NCI-H146 (cell line): Measurements from ENCODE around the gene SLC66A2.

Experiments used
- DNase-seq: peaks from one replicate; lab custom pipeline; 2025; lab: John Stamatoyannopoulos, UW

Gene SLC66A2

GRCh38 chr18:79937103-79937860 is 14.2 kb downstream of the SLC66A2 start:
- DNase-seq, result no peak

- no peak for DNase-seq
Observed at GRCh38 chr18:79936641-79937040, 14.8 kb downstream of the SLC66A2 start.

DNA sequence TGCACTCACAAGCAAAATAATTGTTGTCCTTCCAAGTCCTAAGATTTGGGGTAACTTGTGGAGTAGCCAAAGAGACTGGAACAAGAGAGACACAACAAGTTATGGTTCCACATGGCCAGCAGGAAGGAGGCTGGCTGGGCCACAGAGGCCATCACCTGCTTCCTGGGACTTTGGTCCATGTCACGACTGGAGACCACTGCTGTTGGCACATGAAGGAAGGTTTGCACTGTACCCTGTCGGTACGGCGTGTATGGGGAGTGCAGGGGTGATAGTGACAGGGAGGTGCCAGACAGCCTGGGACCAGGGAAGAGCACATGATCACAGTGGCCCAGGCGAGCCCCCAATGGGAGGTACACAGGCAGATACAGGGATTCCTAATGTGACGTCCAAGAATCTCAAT is 15.5 kb downstream of the SLC66A2 start:
- DNase-seq, result no peak

DNA sequence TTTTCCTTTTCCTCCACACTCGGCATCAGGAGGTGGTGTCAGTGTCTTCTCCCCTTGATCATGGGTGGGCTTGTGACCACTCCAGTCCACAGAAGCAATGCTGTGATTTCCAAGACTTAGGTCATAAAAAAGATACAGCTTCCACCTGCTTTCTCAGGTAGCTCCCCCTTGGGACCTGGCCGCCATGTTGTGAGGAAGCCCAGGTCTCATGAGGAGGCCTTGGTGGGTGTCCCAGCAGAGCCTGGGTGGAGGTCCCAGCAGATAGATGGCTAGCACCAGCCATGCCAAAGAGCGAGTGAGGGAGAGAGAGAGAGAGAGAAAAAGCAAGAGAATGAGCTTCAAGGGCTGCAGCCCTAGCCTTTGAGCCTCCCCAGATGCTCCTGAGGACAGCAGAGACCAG is 16.0 kb downstream of the SLC66A2 start:
- no peak for DNase-seq

DNA sequence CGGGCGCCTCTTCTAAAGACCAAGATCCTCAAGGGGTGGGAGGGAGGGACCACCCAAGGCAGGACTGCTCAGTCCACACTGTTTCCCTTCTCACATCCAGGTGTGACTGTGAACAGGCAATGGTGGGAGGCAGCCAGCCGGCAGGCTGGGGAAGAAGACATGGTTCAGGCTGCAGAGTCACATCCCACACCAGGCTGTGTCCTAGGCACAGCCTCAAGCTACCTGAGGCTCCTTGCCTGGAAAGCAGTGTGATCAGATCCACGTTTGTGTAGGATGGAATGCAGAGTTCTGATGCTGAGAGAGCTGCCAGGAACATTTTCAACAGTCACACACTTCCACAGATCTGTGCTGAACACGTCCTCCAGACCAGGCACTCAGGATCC is 16.4 kb downstream of the SLC66A2 start:
- DNase-seq, result no peak

- no peak for DNase-seq
Observed at GRCh38 chr18:79934311-79935097, 16.9 kb downstream of the SLC66A2 start.

DNA sequence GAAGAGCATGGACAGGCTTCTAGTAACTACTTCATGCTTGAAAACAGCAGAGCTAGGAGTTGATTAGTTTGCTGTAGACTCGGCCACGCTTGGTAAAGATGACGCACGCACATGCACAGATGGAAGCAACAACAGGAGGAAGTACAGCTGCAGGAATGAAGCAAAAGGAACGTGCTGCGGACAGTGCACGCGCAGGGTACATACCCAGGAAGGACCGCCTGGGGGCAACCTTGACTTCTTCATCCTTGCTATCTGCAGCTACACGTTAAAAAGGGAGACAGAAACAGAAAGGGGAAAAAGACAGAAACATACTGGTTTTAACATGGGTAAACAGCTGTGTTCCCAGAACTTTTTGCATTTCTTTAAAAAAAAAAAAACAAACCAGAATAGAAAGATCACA is 17.7 kb downstream of the SLC66A2 start:
- DNase-seq, result no peak

DNA sequence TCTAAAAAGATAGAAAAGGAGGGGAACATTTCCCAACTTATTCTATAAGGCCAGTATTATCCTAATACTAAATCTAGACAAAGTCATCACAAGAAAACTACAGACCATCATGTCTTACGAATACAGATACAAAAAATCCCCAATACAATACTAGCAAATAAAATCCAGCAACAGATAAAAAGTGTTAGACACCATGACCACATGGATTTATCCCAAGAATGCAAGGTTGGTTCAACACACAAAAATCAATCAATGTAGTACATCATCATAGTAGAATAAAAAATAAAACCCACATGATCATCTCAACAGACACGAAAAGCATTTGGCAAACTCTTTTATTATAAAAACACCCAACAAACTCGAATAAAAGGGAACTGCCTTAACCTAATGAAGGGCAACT is 18.5 kb downstream of the SLC66A2 start:
- DNase-seq, result no peak

DNA sequence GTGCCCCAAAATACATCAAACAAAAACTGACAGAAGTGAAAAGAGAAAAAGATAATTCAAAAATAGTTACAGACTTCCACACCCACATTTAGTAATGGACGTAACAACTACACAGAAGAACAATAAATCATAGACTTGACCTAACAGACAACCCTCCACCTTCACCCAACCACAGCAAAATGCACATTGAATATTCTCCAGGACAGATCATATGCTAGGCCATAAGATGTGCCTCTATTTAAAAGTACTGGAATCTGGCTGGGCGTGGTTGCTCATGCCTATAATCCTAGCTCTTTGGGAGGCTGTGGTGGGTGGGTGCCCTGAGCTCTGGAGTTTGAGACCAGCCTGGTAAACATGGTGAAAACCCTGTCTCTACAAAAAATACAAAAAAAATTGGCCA is 20.0 kb downstream of the SLC66A2 start:
- DNase-seq, result no peak

DNA sequence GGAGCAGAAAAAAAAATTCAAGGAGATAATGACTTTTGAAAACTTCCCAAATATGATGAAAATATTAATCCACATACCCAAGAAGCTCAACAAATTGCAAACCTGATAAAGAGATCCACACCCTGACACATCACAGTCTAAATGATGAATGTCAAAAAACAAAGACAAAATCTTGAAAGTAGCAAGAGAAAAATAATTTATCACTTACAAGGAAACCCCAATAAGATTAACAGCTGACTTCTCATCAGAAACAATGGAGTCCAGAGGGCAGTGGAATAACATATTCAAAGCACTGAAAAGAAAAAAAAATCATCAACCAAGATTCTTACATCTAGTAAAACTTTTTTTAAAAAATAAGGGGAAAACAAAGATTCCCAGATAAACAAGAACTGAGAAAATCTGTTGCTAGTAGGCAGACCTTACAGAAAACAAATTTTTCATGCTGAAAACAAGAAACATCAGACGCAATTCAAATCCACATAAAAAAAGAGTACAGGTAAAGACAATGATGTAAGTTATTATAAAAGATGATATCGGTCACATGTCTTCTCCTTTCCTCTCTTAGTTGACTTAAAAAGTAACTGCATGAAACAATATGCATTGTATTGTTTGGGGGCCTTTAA is 21.3 kb downstream of the SLC66A2 start:
- no peak for DNase-seq

GRCh38 chr18:79928563-79928960 is 22.9 kb downstream of the SLC66A2 start:
- DNase-seq, result no peak

DNA sequence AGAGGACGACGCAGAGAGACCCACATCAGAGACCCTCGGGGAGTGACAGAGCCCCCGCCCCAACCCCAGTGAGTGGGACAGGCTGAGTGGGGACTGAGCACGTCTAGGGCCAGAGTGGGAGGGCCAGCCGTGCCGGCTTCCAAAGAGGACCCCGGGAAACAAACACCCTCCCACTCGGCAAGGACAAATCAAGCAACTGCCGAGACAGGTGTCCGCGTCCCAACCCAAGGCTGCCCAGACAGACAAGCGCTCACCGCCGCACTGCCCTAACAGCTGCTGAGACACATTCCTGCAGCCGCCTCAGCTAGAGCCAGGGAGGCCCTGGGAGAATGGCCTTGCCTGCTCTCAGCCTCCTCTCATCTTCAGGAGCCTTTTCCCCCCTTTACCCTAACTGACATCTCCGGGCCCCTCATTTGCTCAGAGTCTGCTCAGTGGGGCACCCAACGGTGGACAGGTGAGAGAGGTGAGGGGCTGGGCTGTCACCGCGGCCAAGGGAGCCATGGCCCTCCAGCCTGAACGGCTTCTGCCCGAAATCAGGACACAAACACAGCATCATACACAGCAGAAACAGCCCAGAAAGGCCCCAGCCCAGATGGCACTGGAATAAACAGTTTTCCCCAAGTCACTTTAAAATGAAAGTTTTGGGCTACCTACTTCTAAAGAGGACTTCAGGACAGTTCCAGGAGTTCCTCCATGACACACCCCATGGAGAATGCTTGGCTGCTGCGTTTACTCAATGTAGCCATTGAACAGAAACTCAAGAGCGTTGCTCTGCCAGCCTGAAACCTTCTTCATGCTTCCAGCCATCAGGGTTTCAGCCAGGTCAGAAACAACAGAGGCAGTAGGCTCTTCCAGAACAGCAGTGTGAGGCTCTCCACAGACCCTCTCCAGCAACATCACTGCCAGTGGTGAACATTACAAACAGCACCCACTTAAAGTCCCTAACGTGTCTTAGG is 23.6 kb downstream of the SLC66A2 start:
- no peak for DNase-seq

DNA sequence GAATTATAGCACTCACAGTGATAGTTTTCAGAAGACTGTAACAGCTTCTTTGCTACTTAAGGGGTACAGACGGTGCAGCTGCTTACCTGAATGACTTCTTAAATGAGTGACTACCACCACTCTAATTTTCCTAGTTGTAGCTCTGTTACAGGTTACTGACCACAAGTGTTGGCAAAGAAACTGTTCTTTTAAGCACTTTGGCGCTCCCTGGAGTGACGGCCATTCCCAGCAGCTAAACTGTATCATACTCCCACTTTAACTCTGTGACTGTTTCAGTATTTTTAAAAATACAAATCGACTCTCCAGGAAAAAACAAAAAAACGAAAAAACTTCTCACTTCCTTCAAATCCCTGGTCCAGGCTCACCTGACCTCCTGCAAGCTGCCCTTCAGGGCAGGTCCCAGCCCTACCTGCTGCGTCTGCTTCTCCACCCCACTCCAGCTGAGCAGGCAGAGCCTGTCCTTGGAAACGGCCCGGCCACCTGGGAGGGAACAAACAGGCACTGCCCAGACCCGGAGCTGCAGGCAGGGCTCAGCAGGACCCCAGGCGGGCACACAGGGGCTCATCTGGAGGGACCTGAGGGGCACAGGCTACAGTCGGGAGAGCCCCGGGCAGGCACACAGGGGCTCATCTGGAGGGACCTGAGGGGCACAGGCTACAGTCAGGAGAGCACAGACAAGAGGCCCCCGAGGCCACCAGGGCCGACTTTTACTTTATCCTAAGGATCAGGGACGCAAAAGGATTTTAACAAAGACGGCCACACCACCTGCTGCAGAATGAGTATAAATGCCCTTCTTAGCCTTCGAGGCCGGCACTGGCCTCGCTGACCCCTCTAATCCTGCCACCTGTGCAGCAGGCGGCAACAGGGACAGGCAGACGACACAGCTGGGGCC is 24.5 kb downstream of the SLC66A2 start:
- DNase-seq, result no peak

GRCh38 chr18:79926306-79926705 is 25.1 kb downstream of the SLC66A2 start:
- no peak for DNase-seq

GRCh38 chr18:79924814-79925731 is 26.4 kb downstream of the SLC66A2 start:
- DNase-seq, result peak; percentile 42

DNA sequence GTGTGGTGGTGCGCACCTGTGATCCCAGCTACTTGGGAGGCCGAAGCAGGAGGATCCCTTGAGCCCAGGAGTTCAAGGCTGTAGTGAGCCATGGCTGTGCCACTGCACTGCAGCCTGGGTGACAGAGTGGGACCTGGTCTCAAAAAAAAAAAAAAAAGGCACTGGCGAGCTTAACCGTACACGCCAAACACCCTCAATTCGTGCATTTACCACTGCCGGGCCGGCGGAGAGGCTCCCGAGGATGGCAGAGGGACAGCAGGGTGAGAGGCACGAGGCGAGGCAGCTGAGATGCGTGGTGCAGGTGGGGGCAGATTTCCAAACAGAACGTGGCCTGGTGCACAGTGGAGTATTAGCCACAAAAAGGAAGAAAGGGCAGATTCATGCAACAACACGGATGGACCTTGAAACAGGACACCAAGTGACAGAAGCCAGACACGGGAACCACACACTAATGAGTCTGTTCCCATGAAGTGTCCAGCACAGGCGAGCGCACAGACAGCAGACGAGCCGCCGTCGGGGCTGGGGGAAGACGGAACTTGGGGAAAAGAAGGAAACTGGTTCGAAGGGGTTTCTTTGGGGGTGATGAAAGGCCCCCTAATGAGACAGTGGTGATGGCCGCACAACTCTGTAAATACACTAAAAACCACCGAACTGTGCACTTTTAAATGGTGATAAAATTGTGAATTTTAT is 27.4 kb downstream of the SLC66A2 start:
- no peak for DNase-seq

- DNase-seq, result no peak
Observed at GRCh38 chr18:79922971-79923411, 28.5 kb downstream of the SLC66A2 start.

DNA sequence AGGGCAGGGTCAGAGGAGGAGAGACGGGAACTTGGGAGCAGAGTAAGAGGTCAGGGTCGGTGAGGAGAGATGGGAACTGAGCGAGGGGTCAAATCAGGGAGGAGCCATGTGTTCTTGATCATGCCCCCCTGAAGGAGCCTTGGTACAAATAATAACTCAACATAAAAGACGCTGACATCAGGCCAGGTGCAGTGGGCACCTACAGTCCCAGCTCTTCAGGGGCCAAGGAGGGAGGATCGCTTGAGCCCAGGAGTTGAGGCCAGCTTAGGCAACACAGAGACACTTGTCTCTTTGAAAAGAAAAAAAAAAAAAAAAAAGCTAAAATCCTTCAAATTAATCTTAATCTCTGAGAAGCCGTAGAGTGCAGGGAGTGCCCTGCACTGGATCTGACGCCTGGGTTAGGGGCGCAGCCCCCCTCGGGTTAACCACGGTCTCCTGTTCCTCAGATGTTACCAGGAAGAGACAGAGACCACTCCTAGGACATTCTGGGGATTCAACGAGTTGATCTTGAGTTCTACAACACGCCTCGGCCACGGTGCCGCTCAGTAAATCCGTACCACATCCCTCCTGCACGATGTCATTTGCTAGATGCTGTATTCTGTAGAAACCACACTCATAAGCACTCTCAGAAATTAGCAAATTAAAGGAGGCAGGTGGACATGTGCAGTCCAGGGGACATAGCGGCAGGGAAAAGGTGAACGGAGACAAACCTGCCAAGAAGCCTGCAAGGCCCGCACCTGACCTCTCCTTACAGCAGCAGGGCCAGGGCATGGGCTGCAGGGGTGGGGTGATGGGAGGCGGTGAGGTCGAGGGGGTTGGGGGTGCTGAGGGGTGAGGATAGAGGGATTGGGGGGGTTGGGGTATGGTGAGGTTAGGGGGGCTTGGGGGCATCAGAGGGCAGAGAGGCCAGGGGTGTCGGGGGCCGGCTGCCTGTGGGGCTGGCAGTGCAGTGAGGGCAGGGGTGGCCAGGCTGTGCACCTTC is 29.2 kb downstream of the SLC66A2 start:
- no peak for DNase-seq
